ENCODE results near the gene HECTD3. TPM values are rescaled to one million over a fixed set of nuclear protein-coding genes. Genes with fewer than 3 reads are reported as not detected.
"Not testable (repeated sequence)": the region's sequence is repeated elsewhere in the genome, so short reads cannot be mapped to it uniquely, and the experiment has no call there.

HECTD3 gene
- total RNA-seq, 3 donors from 2014 or later, result 32.8 to 45.8 (median 33.4) TPM

DNA sequence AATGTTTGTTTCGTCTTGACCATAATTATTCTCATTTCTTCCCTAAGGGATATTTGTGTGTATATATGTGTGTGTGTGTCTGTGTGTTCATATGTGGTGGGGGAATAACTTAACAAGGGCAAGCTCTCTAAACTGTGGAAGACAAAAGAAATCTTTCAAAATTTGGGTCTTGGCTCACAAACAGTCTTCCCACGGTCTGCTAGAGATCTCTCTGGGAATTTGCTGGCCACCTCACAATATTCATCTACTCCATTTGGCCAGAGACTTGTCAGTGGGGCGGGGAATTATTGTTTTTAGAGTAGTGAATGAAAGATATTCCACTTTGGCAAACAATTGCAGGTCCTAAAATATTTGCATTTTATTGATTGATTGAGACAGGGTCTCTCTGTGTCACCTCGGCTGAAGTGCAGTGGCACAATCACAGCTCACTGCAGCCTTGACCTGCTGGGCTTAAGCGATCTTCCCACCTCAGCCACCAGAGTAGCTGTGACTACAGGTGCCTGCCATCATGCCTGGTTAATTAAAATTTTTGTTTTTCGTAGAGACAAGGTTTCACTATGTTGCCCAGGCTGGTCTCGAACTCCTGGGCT is 16.7 kb downstream of the HECTD3 start:
- intact Hi-C loops (cut with DNase I; ENCODE audit: low total_unique reads), result no loop called here
- no peak for DNase-seq (ENCODE audit: low spot score in 2 of 2)
- Histone ChIP-seq H3K36me3 (no peaks in the 10 kb centered on the region), H3K27me3 (no peaks in the 10 kb centered on the region), H3K4me1 (no peaks in the 10 kb centered on the region), H3K9me3 (no peaks in the 10 kb centered on the region), H3K4me3 (no peak overlapping the region), H3K27ac (no peak overlapping the region)
- TF ChIP-seq, protein P1, sequence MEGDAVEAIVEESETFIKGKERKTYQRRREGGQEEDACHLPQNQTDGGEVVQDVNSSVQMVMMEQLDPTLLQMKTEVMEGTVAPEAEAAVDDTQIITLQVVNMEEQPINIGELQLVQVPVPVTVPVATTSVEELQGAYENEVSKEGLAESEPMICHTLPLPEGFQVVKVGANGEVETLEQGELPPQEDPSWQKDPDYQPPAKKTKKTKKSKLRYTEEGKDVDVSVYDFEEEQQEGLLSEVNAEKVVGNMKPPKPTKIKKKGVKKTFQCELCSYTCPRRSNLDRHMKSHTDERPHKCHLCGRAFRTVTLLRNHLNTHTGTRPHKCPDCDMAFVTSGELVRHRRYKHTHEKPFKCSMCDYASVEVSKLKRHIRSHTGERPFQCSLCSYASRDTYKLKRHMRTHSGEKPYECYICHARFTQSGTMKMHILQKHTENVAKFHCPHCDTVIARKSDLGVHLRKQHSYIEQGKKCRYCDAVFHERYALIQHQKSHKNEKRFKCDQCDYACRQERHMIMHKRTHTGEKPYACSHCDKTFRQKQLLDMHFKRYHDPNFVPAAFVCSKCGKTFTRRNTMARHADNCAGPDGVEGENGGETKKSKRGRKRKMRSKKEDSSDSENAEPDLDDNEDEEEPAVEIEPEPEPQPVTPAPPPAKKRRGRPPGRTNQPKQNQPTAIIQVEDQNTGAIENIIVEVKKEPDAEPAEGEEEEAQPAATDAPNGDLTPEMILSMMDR (IDR thresholded peaks at IDR 0.05), result no peak
- no peak for TF ChIP-seq POLR2A (IDR thresholded peaks at IDR 0.05)
- no peak for TF ChIP-seq POLR2AphosphoS5 (IDR thresholded peaks at IDR 0.05)

DNA sequence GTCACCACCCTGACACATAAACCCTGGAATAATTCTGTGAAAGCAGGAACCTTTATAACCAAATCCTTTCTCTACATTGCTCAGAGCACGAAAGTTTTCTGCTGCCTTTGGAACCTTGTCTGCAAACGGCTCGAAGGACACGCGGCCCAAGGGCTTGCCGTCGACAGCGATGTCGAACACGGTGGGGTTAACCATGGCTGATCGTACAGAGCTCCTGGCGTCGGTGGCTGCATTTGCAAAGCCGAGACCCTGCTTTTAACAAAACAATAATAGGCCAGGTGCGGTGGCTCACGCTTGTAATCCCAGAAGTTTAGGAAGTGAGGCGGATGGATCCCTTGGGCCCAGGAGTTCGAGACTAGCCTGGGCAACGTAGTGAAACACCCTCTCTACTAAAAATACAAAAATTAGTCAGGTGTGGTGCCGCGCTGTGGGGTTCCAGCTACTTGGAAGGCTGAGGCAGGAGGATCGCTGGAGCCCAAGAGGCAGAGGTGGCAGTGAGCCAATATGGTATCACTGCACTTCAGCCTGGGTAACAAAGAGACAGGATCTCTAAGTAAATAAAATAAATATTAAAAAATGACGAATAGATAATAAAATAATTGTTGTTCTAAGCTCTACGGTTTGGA is 22.5 kb downstream of the HECTD3 start:
- no peaks in the 10 kb centered on the region for H3K9me3 ChIP-seq
- H3K36me3 ChIP-seq, result no peaks in the 10 kb centered on the region
- peaks cover 5 to 9% of the 10 kb centered on the region in 2 donors for H3K4me1 ChIP-seq
- no peak overlapping the region for H3K27ac ChIP-seq
- TF ChIP-seq POLR2A (IDR thresholded peaks at IDR 0.05) (no peak), POLR2AphosphoS5 (IDR thresholded peaks at IDR 0.05) (no peak)
- TF ChIP-seq, protein P1 (IDR thresholded peaks at IDR 0.05), result no peak
- H3K27me3 ChIP-seq, result no peaks in the 10 kb centered on the region
- DNase-seq (ENCODE audit: low spot score in 2 of 2), result no peak
- no peak overlapping the region for H3K4me3 ChIP-seq
- intact Hi-C loops (cut with DNase I; ENCODE audit: low total_unique reads), result no loop called here

DNA sequence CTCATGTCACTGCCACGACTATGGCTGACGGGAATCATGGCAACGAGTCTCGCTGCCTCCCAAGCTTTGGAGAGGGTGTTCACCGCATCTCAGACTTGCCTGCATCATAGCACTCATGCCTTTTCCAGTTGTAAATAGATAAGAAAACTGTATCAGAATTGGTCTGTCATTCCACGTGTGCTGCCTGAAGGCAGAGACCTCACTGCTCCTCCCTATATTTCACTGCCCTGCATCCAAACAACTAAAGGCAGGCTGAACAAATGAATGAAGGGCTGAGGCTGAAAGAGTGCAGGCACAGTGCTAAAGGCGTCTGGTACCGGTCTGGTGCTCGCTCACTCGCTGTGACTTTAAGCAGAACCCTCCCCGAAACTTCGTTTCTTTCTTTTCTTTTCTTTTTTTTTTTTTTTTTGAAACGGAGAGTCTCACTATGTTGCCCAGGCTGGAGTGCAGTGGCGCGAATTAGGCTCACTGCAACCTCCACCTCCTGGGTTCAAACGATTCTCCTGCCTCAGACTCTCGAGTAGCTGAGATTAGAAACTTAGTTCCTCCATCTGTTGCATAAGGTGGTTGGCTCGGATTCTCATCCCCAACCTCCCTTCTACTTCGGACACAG is 25.3 kb downstream of the HECTD3 start:
- Histone ChIP-seq H3K27me3 (no peaks in the 10 kb centered on the region), H3K4me3 (peak overlapping the region; percentile 52 to 80 (median 79)), H3K36me3 (no peaks in the 10 kb centered on the region), H3K9me3 (no peaks in the 10 kb centered on the region), H3K27ac (peak overlapping the region; percentile 41 to 62), H3K4me1 (peaks cover 5 to 9% of the 10 kb centered on the region in 2 donors)
- intact Hi-C loops (cut with DNase I; ENCODE audit: low total_unique reads), result no loop called here
- DNase-seq (ENCODE audit: low spot score in 2 of 2), result no peak
- no peak for TF ChIP-seq POLR2A (IDR thresholded peaks at IDR 0.05)
- TF ChIP-seq, protein P1 (IDR thresholded peaks at IDR 0.05), result no peak
- no peak for TF ChIP-seq POLR2AphosphoS5 (IDR thresholded peaks at IDR 0.05)

DNA sequence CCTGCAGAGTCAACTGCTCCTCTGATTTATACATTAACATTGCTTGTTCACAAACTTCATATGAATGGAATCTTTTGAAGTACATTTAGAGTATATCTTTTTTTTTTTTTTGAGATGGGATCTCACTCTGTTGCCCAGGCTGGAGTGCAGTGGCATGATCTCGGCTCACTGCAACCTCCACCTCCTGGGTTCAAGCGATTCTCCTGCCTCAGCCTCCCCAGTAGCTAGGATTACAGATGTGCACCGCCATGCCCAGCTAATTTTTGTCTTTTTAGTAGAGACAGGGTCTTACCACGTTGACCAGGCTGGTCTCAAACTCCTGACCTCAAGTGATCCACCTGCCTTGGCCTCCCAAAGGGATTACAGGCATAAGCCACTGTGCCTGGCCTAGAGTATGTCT is 33.8 kb downstream of the HECTD3 start:
- DNase-seq (ENCODE audit: low spot score in 2 of 2); H3K36me3 ChIP-seq; H3K27ac ChIP-seq; H3K9me3 ChIP-seq; H3K4me1 ChIP-seq; intact Hi-C loops (cut with DNase I; ENCODE audit: low total_unique reads); H3K4me3 ChIP-seq; H3K27me3 ChIP-seq: not testable (repeated sequence)

DNA sequence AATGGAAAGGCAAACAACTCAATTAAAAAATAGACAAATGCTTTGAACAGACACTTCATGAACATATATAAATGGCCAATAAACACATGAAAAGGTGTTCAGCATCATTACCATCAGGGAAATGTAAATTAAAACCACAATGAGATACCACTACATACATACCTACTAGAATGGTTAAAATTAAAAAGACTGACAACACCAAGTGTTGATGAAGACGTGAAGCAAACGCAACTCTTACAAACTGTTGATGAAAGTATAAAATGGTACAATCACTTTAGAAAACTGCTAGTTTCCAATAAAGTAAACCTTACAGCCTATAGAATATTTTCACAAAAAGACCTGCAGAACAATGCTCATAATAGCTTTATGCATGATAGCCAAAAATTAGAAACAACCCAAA is 34.9 kb downstream of the HECTD3 start:
- Histone ChIP-seq H3K27ac (no peak overlapping the region), H3K9me3 (no peaks in the 10 kb centered on the region), H3K4me3 (no peak overlapping the region), H3K27me3 (no peaks in the 10 kb centered on the region), H3K36me3 (no peaks in the 10 kb centered on the region), H3K4me1 (no peaks in the 10 kb centered on the region)
- TF ChIP-seq, protein P1 (IDR thresholded peaks at IDR 0.05), result no peak
- no peak for TF ChIP-seq POLR2AphosphoS5 (IDR thresholded peaks at IDR 0.05)
- no peak for TF ChIP-seq POLR2A (IDR thresholded peaks at IDR 0.05)
- intact Hi-C loops (cut with DNase I; ENCODE audit: low total_unique reads), result no loop called here
- no peak for DNase-seq (ENCODE audit: low spot score in 2 of 2)

All from breast epithelium (tissue), 4 donors.